ENCODE data around the gene TAS2R40.

The TAS2R40 gene

DNA sequence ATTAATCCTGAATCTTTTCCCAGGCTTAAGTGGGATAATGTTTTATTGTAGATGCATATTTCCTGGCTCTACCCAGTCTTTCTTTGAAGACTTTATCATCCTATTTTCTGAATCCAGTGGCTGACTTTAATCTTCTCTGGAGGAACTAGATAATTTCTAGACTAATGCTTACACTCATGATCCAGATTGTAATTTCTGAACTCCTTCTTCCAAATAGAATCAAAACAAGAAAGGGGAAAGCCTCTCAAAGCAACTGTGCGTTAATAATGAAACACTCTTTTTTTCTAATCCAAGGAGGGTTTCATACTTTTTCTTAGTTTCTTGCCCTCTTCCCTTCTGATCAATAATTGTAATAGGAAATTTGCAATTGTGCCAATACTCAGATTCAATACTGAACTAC lies 49.4 kb downstream of the TAS2R40 start:
- TF ChIP-seq, protein P1, sequence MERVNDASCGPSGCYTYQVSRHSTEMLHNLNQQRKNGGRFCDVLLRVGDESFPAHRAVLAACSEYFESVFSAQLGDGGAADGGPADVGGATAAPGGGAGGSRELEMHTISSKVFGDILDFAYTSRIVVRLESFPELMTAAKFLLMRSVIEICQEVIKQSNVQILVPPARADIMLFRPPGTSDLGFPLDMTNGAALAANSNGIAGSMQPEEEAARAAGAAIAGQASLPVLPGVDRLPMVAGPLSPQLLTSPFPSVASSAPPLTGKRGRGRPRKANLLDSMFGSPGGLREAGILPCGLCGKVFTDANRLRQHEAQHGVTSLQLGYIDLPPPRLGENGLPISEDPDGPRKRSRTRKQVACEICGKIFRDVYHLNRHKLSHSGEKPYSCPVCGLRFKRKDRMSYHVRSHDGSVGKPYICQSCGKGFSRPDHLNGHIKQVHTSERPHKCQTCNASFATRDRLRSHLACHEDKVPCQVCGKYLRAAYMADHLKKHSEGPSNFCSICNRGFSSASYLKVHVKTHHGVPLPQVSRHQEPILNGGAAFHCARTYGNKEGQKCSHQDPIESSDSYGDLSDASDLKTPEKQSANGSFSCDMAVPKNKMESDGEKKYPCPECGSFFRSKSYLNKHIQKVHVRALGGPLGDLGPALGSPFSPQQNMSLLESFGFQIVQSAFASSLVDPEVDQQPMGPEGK (CRISPR knock-in tag; IDR thresholded peaks at IDR 0.05; ENCODE audit: borderline replicate concordance), result no peak
- TF ChIP-seq, protein P2, sequence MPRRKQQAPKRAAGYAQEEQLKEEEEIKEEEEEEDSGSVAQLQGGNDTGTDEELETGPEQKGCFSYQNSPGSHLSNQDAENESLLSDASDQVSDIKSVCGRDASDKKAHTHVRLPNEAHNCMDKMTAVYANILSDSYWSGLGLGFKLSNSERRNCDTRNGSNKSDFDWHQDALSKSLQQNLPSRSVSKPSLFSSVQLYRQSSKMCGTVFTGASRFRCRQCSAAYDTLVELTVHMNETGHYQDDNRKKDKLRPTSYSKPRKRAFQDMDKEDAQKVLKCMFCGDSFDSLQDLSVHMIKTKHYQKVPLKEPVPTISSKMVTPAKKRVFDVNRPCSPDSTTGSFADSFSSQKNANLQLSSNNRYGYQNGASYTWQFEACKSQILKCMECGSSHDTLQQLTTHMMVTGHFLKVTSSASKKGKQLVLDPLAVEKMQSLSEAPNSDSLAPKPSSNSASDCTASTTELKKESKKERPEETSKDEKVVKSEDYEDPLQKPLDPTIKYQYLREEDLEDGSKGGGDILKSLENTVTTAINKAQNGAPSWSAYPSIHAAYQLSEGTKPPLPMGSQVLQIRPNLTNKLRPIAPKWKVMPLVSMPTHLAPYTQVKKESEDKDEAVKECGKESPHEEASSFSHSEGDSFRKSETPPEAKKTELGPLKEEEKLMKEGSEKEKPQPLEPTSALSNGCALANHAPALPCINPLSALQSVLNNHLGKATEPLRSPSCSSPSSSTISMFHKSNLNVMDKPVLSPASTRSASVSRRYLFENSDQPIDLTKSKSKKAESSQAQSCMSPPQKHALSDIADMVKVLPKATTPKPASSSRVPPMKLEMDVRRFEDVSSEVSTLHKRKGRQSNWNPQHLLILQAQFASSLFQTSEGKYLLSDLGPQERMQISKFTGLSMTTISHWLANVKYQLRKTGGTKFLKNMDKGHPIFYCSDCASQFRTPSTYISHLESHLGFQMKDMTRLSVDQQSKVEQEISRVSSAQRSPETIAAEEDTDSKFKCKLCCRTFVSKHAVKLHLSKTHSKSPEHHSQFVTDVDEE (CRISPR knock-in tag; IDR thresholded peaks at IDR 0.05), result no peak
- TF ChIP-seq GLIS3 (CRISPR knock-in tag; IDR thresholded peaks at IDR 0.05) (no peak), RARB (CRISPR knock-in tag; IDR thresholded peaks at IDR 0.05) (no peak)
- no peak for ATAC-seq
